Small intestine (tissue), 7 donors: ENCODE data around the gene CCDC85A. TPM values are rescaled to one million over a fixed set of nuclear protein-coding genes. Genes with fewer than 3 reads are reported as not detected.

ENCODE experiments used
- DNase-seq, 2 donors: peaks; one replicate each; pipeline versions ENCODE4 v3.0.0 to v3.0.0-alpha.2; 2013
- FAIRE-seq: peaks from 2 replicates; lab custom pipeline; 2012; peaks lifted over from hg19 to GRCh38; lab: Jason Lieb, UNC
- H3K27ac ChIP-seq, 3 donors: one replicate each; pipeline ENCODE4 v1.5.1; 2013; ENCODE audit warnings: low read length in 2 of 3, mild to moderate bottlenecking in 2 of 3, control low read depth in 1 of 3, inconsistent platforms in 1 of 3, low read depth in 1 of 3, moderate library complexity in 1 of 3
- H3K27me3 ChIP-seq, 3 donors: one replicate each; pipeline ENCODE4 v1.6.1; 2013; ENCODE audit warnings: low read length in 3 of 3, inconsistent platforms in 1 of 3; ENCODE audit not compliant: control insufficient read depth in 3 of 3, insufficient read depth in 3 of 3
- H3K36me3 ChIP-seq, 3 donors: one replicate each; pipeline ENCODE4 v1.6.1; 2013; ENCODE audit warnings: low read length in 3 of 3, inconsistent platforms in 1 of 3, low read depth in 1 of 3, mild to moderate bottlenecking in 1 of 3, moderate library complexity in 1 of 3; ENCODE audit not compliant: control insufficient read depth in 3 of 3, insufficient read depth in 2 of 3
- H3K4me1 ChIP-seq, 3 donors: one replicate each; pipeline ENCODE4 v1.6.1; 2013; ENCODE audit warnings: low read length in 2 of 3, inconsistent platforms in 1 of 3, low read depth in 1 of 3, mild to moderate bottlenecking in 1 of 3, moderate library complexity in 1 of 3; ENCODE audit not compliant: control insufficient read depth in 3 of 3, insufficient read depth in 2 of 3
- H3K4me3 ChIP-seq, 3 donors: one replicate each; pipeline ENCODE4 v1.5.1; 2013; ENCODE audit warnings: low read length in 3 of 3, control low read depth in 1 of 3, inconsistent platforms in 1 of 3, low read depth in 1 of 3, mild to moderate bottlenecking in 1 of 3, moderate library complexity in 1 of 3
- H3K9me3 ChIP-seq, 2 donors: one replicate each; pipeline ENCODE4 v1.6.1; 2013; ENCODE audit warnings: low read depth in 1 of 2, low read length in 1 of 2; ENCODE audit not compliant: control insufficient read depth in 2 of 2, insufficient read depth in 1 of 2
- WGBS, 3 donors: extraction: QIAGEN DNeasy Blood & Tissue Kit; methylation state at CpG; one replicate each; pipeline ENCODE4 v1.1.7; 2013; 5-methylcytosine and 5-hydroxymethylcytosine counted together
- polyA plus RNA-seq, 4 donors: library from polyadenylated mRNA; stranded (reverse) in 3 of 4; unstranded in 1 of 4; fragments of 200-250 nt in 3 of 4; fragments of 120-200 nt in 1 of 4; gene quantifications; one replicate each; pipeline versions ENCODE4 v1.2.1 to v1.2.3, GENCODE V29; 2013
- donor health status: healthy with polysubstance abuse.
- donor health status: control.
- donor health status: control.
- donor health status: Bipolar disorder and iron deficiency.
- donor health status: healthy.

Gene CCDC85A
- polyA plus RNA-seq, 4 donors = 1.2 to 1.7 TPM; not detected in 2

DNA sequence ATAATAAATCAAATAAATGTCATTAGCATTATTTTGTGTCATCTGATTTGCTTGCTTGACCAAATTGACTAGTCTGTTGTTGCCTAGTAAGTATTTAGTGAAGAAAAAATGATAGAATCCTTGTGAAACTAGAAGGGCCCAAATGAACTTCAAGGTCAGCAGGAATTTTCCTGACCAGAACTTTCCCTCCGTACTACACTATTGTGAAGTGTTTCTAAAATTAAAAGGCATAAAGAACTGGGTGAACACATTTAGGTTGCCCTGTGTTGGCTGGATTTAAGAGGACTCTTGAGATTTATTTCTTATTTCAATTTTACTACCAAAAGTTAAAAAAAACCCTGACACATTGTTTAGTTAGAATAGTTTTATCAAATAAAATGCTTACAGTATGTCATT is 142.6 kb downstream of the CCDC85A start:
- H3K4me1 ChIP-seq = no peaks in the 10 kb centered on the region
- no peaks in the 10 kb centered on the region for H3K9me3 ChIP-seq
- 69 to 93% (median 86%) methylated on average over 1 of the region's 1 CpG for WGBS, 3 donors
- H3K27ac ChIP-seq = no peak overlapping the region
- H3K36me3 ChIP-seq = no peaks in the 10 kb centered on the region
- no peaks in the 10 kb centered on the region for H3K27me3 ChIP-seq
- DNase-seq (no peak), FAIRE-seq (no peak)
- H3K4me3 ChIP-seq = no peak overlapping the region

DNA sequence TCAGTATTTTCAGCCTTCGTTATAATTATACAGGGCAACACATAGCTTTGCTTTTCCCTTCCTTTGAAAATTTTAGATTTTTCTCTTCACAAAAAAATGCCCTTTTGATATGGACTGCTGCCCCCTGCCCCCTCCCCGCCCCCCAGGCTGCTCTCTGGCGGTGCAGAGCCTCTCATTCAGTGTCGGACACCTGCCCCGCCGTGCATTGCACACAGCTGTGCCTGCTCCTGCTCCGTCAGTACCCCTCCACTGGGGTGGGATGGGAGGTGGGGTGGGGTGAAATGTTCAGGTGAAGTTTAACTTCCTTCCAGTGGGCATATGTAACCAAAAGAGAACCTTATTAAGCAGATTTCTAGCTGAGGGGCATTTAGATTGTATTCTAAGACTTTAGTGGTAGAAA is 148.0 kb downstream of the CCDC85A start:
- DNase-seq (no peak), FAIRE-seq (no peak)
- Histone ChIP-seq H3K36me3 (no peaks in the 10 kb centered on the region), H3K9me3 (no peaks in the 10 kb centered on the region), H3K4me3 (no peak overlapping the region), H3K27ac (no peak overlapping the region), H3K4me1 (no peaks in the 10 kb centered on the region), H3K27me3 (no peaks in the 10 kb centered on the region)
- WGBS, 3 donors = 79 to 91% (median 80%) methylated on average over 7 of the region's 7 CpGs

DNA sequence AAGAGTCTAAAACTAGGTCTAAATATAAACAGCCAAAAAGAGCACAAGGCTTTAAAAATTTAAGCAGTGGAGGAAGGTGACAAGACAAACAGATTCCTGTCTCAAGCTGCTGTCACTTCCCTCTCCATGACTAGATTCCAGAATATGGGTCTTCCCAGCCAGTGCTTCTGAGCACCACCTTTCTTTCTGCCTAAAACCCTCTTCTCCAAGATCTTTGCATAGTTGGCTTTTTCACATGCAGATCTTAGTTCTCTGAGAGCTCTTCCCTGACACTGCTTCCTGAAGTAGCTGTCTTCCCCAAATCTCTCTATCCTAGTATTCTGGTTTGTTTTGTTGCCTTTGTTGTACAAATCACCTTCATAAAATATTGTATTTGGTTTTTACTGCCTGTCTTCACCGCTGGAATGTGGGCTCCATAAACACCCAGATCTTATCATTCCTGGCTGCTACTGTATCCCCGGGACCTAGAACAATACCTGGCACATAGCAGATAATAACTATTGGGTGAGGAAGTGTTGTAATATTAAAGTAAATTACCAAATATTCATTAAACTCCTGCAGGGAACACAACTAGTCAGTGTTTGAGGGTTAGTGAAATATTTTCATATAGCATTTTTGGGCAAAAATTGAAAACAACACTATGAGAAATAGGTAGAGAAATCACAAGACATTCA is 150.2 kb downstream of the CCDC85A start:
- DNase-seq (no peak), FAIRE-seq (no peak)
- no peaks in the 10 kb centered on the region for H3K9me3 ChIP-seq
- no peaks in the 10 kb centered on the region for H3K36me3 ChIP-seq
- H3K27me3 ChIP-seq = no peaks in the 10 kb centered on the region
- H3K4me1 ChIP-seq = no peaks in the 10 kb centered on the region
- WGBS, 3 donors = 5 to 35% (median 22%) methylated on average over 2 of the region's 2 CpGs
- H3K27ac ChIP-seq = no peak overlapping the region
- H3K4me3 ChIP-seq = no peak overlapping the region

DNA sequence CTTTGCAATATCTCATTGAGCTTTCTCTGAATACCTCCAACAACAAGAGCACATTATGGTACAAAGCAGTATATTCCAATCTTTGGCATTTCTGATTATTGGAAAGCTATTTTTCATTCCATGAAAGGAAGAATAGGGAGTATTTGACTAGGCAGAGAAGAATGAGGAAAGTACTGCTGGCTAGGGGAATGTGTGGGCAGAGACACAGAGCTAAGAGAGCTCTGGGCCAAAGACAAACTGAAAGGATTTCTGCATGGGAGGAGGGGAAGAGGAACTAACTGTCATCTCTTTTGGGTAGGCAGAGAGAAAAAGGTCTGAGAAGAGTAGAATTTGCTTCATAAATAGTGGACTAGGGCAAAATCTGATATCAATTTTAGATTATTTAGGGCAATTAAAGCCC is 150.8 kb downstream of the CCDC85A start:
- Histone ChIP-seq H3K4me1 (no peaks in the 10 kb centered on the region), H3K27ac (no peak overlapping the region), H3K4me3 (no peak overlapping the region), H3K27me3 (no peaks in the 10 kb centered on the region), H3K36me3 (no peaks in the 10 kb centered on the region), H3K9me3 (no peaks in the 10 kb centered on the region)
- FAIRE-seq = no peak
- DNase-seq = no peak

DNA sequence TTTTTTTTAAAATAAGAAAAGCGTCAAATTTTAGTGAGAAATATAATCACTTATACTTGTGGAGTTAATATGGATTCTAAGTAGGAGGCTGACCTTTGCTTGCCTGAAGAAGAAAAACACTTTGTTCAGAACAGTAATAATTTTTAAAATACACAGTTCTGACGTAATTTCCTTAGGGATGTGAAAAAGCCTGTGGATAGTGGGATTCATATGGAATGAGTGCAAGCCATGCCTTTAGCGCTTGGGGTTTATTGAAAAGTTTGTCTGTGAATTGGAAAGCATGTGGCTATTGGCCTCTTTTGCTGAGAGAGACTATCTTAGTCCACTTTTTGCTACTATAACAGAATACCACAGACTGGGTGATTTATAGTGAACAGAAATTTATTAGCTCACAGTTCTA is 151.3 kb downstream of the CCDC85A start:
- no peaks in the 10 kb centered on the region for H3K4me1 ChIP-seq
- no peaks in the 10 kb centered on the region for H3K27me3 ChIP-seq
- FAIRE-seq = no peak
- H3K27ac ChIP-seq = no peak overlapping the region
- WGBS, 3 donors = 87 to 92% (median 87%) methylated on average over 3 of the region's 3 CpGs
- H3K9me3 ChIP-seq = no peaks in the 10 kb centered on the region
- H3K36me3 ChIP-seq = no peaks in the 10 kb centered on the region
- no peak for DNase-seq
- H3K4me3 ChIP-seq = no peak overlapping the region

DNA sequence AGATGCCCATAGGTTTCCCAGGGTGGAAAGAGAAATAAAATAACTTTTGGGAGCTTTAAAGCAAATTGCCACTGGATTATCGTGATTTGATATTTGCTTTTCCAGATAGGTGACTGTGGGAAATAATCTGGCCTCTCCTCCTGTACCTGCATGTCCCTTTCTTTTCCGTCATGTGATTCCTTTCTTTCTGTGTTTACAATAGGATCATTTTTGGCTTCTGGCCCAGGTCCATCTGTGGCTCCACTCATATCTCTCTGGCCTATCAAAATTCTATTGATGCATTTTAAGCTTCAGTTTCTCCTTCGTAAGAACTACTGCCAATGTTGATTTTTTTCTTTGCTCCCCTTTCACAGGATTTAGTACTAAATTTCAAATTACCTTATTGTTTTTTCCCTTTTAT is 153.6 kb downstream of the CCDC85A start:
- 15 to 40% (median 29%) methylated on average over 3 of the region's 3 CpGs for WGBS, 3 donors
- H3K4me1 ChIP-seq = no peaks in the 10 kb centered on the region
- H3K27me3 ChIP-seq = no peaks in the 10 kb centered on the region
- H3K27ac ChIP-seq = no peak overlapping the region
- no peak overlapping the region for H3K4me3 ChIP-seq
- no peak for FAIRE-seq
- no peaks in the 10 kb centered on the region for H3K36me3 ChIP-seq
- DNase-seq = peak in 1 of 2 donors; percentile 3
- H3K9me3 ChIP-seq = no peaks in the 10 kb centered on the region

DNA sequence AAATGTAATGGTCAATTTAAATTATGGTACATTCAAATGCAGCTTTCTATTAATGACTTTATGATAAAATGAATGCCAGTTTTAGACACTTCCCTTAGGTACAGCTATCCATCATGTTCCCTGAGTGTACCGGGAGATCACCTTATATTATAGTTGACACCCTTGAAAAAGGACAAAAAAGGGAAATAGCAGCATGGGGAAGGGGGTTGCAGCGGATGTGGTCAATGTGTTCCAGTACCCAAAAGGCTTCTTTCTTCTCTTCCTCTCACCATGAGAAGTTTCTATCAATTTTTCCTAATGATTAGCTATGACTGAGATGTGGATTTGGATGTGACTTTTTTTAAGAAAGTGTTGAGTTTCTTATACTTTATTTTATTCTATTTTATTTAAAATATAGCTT is 154.4 kb downstream of the CCDC85A start:
- WGBS, 3 donors = 73 to 87% (median 81%) methylated on average over 2 of the region's 2 CpGs
- H3K4me1 ChIP-seq = no peaks in the 10 kb centered on the region
- no peak for FAIRE-seq

DNA sequence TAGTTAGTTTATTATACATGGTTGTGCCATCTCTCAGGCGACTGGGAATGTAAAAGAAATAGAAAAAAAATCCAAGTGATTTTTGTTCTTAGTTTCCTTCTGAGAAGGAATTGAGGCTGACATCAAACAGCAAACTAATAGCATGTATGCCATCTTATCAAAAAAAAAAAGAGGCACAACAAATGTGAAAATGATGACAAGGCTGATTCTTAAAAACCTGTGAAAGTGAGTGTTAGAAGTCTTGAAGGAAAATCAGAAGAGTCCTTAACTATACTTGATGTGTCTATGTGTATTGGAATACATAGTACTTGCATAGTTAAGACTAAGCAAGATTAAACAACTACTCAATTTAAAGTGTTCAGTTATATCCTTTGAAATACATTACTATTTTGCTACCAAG is 161.0 kb downstream of the CCDC85A start:
- Histone ChIP-seq H3K36me3 (no peaks in the 10 kb centered on the region), H3K9me3 (no peaks in the 10 kb centered on the region), H3K27ac (no peak overlapping the region), H3K4me3 (no peak overlapping the region), H3K4me1 (no peaks in the 10 kb centered on the region), H3K27me3 (no peaks in the 10 kb centered on the region)
- FAIRE-seq = no peak
- 81 to 88% (median 82%) methylated on average over 1 of the region's 1 CpG for WGBS, 3 donors
- DNase-seq = no peak

More for the DNA sequence above, 154.4 kb downstream of the CCDC85A start:
- H3K36me3 ChIP-seq = no peaks in the 10 kb centered on the region
- H3K4me3 ChIP-seq = no peak overlapping the region
- no peak overlapping the region for H3K27ac ChIP-seq
- DNase-seq = no peak
- H3K9me3 ChIP-seq = no peaks in the 10 kb centered on the region
- no peaks in the 10 kb centered on the region for H3K27me3 ChIP-seq

DNA sequence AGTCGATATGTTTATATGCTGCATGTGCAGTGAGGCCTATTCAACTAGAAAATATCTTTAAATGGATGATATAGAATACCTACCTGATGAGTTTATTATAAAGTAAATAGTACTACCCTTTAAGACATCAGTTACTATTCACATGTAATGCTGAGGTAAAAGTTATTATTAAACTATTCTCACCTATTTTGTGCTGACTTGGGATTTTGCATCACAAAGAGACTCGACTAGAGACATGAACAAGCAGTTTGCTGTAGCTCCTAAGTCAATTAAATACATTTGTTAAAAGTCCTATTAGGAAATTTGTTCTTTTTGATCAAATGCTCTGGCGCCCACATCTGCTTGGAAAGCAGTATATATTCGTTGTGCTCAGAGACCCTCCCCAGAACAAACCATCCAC is 164.1 kb downstream of the CCDC85A start:
- no peaks in the 10 kb centered on the region for H3K36me3 ChIP-seq
- 70 to 90% (median 83%) methylated on average over 4 of the region's 4 CpGs for WGBS, 3 donors
- FAIRE-seq (no peak), DNase-seq (no peak)
- no peak overlapping the region for H3K4me3 ChIP-seq
- H3K27me3 ChIP-seq = no peaks in the 10 kb centered on the region
- no peak overlapping the region for H3K27ac ChIP-seq
- no peaks in the 10 kb centered on the region for H3K4me1 ChIP-seq
- H3K9me3 ChIP-seq = no peaks in the 10 kb centered on the region
